Measurements from ENCODE around the gene ARHGAP45. TPM values are rescaled to one million over a fixed set of nuclear protein-coding genes. Genes with fewer than 3 reads are reported as not detected.
"Not testable (repeated sequence)": the region's sequence is repeated elsewhere in the genome, so short reads cannot be mapped to it uniquely, and the experiment has no call there.

Gene ARHGAP45
- total RNA-seq, 1 donor from 2014 or later: 3.0 TPM

- H3K27me3 ChIP-seq (ENCODE audit: insufficient read depth, low read length): no peaks in the 10 kb centered on the region
- FAIRE-seq (no peak), DNase-seq (ENCODE audit: low read depth) (peak; percentile 77)
- H3K27me3 Mint-ChIP-seq (ENCODE audit: low read depth, unreplicated experiment): no peaks in the 10 kb centered on the region
- no peaks in the 10 kb centered on the region for H3K79me2 ChIP-seq (ENCODE audit: insufficient read depth, low read length)
- no peak overlapping the region for H3K4me3 Mint-ChIP-seq (ENCODE audit: unreplicated experiment)
- H3K9ac ChIP-seq (ENCODE audit: low read length): peak overlapping the region; percentile 63
- peaks cover 2% of the 10 kb centered on the region for H3K36me3 Mint-ChIP-seq (ENCODE audit: low read depth, unreplicated experiment)
- TF ChIP-seq EZH2 (IDR thresholded peaks at IDR 0.05; ENCODE audit: insufficient read depth, low read length): no peak
- peak; percentile 38 for TF ChIP-seq CTCF (IDR thresholded peaks at IDR 0.05; ENCODE audit: insufficient read depth, low read depth, low read length)
- no peaks in the 10 kb centered on the region for H3K36me3 ChIP-seq (ENCODE audit: insufficient read depth, low read length)
- H3K4me1 Mint-ChIP-seq (ENCODE audit: low read depth, unreplicated experiment): no peaks in the 10 kb centered on the region
- peak overlapping the region; percentile 34 for H3K27ac ChIP-seq (ENCODE audit: low read depth, low read length)
- no peak overlapping the region for H3K4me3 ChIP-seq (ENCODE audit: insufficient read depth, low read depth, low read length)
- no peak overlapping the region for H2AFZ ChIP-seq (ENCODE audit: low read depth, low read length)
- peaks cover 16% of the 10 kb centered on the region for H4K20me1 ChIP-seq (ENCODE audit: insufficient read depth, low read length)
- H3K4me1 ChIP-seq (ENCODE audit: insufficient read depth, low read length): peaks cover 11% of the 10 kb centered on the region
- no peaks in the 10 kb centered on the region for H3K9me3 Mint-ChIP-seq (ENCODE audit: unreplicated experiment)
- no peaks in the 10 kb centered on the region for H3K9me3 ChIP-seq (ENCODE audit: insufficient read depth, low read depth, low read length)
- H3K4me2 ChIP-seq (ENCODE audit: low read length): peak overlapping the region; percentile 52
- no peak overlapping the region for H3K27ac Mint-ChIP-seq (ENCODE audit: unreplicated experiment)
Measured at GRCh38 chr19:1113030-1113985, 46.3 kb downstream of the ARHGAP45 start.

- no peak for TF ChIP-seq CTCF (IDR thresholded peaks at IDR 0.05; ENCODE audit: insufficient read depth, low read depth, low read length)
- TF ChIP-seq EZH2 (IDR thresholded peaks at IDR 0.05; ENCODE audit: insufficient read depth, low read length): no peak
- Mint-ChIP-seq H3K4me3 (ENCODE audit: unreplicated experiment) (no peak overlapping the region), H3K27ac (ENCODE audit: unreplicated experiment) (no peak overlapping the region), H3K36me3 (ENCODE audit: low read depth, unreplicated experiment) (peaks cover 2% of the 10 kb centered on the region), H3K4me1 (ENCODE audit: low read depth, unreplicated experiment) (no peaks in the 10 kb centered on the region), H3K9me3 (ENCODE audit: unreplicated experiment) (no peaks in the 10 kb centered on the region), H3K27me3 (ENCODE audit: low read depth, unreplicated experiment) (no peaks in the 10 kb centered on the region)
- Histone ChIP-seq H3K4me2 (ENCODE audit: low read length) (peak overlapping the region; percentile 52), H4K20me1 (ENCODE audit: insufficient read depth, low read length) (peaks cover 16% of the 10 kb centered on the region), H3K4me3 (ENCODE audit: insufficient read depth, low read depth, low read length) (no peak overlapping the region), H3K27ac (ENCODE audit: low read depth, low read length) (no peak overlapping the region), H3K9me3 (ENCODE audit: insufficient read depth, low read depth, low read length) (no peaks in the 10 kb centered on the region), H3K4me1 (ENCODE audit: insufficient read depth, low read length) (peaks cover 11% of the 10 kb centered on the region), H3K36me3 (ENCODE audit: insufficient read depth, low read length) (no peaks in the 10 kb centered on the region), H3K27me3 (ENCODE audit: insufficient read depth, low read length) (no peaks in the 10 kb centered on the region), H3K9ac (ENCODE audit: low read length) (peak overlapping the region; percentile 63), H2AFZ (ENCODE audit: low read depth, low read length) (no peak overlapping the region), H3K79me2 (ENCODE audit: insufficient read depth, low read length) (no peaks in the 10 kb centered on the region)
- FAIRE-seq (no peak), DNase-seq (ENCODE audit: low read depth) (no peak)
Measured at GRCh38 chr19:1113986-1114483, 47.1 kb downstream of the ARHGAP45 start.

DNA sequence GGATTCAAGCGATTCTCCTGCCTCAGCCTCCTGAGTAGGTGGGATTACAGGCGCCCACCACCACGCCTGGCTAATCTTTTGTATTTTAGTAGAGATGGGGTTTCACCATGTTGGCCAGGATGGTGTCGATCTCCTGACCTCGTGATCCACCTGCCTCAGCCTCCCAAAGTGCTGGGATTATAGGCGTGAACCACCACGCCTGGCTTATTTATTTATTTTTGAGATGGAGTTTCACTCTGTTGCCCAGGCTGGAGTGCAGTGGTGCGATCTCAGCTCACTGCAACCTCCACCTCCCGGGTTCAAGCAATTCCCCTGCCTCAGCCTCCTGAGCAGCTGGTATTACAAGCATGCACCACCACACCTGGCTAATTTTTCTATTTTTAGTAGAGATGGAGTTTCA, 47.8 kb downstream of the ARHGAP45 start:
- FAIRE-seq; H2AFZ ChIP-seq (ENCODE audit: low read depth, low read length); H3K4me3 ChIP-seq (ENCODE audit: insufficient read depth, low read depth, low read length); H3K9ac ChIP-seq (ENCODE audit: low read length); H3K9me3 Mint-ChIP-seq (ENCODE audit: unreplicated experiment); H3K4me2 ChIP-seq (ENCODE audit: low read length); H3K27me3 ChIP-seq (ENCODE audit: insufficient read depth, low read length); H3K4me1 Mint-ChIP-seq (ENCODE audit: low read depth, unreplicated experiment); DNase-seq (ENCODE audit: low read depth); H3K9me3 ChIP-seq (ENCODE audit: insufficient read depth, low read depth, low read length); H3K79me2 ChIP-seq (ENCODE audit: insufficient read depth, low read length); H3K27ac Mint-ChIP-seq (ENCODE audit: unreplicated experiment); H3K4me3 Mint-ChIP-seq (ENCODE audit: unreplicated experiment); H3K36me3 ChIP-seq (ENCODE audit: insufficient read depth, low read length); H3K27ac ChIP-seq (ENCODE audit: low read depth, low read length); H3K36me3 Mint-ChIP-seq (ENCODE audit: low read depth, unreplicated experiment); H3K27me3 Mint-ChIP-seq (ENCODE audit: low read depth, unreplicated experiment): not testable (repeated sequence)
- Histone ChIP-seq H3K4me1 (ENCODE audit: insufficient read depth, low read length) (peaks cover 11% of the 10 kb centered on the region), H4K20me1 (ENCODE audit: insufficient read depth, low read length) (peaks cover 21% of the 10 kb centered on the region)

Measured in astrocyte (in vitro differentiated cells and primary cell).